Liver (tissue), 3 donors: ENCODE data around the gene SLC2A14.

ENCODE experiments used
- ATF3 ChIP-seq: IDR thresholded peaks from 2 replicates; pipeline ENCODE4 v1.6.1; 2016; ENCODE audit warnings: antibody characterized with exemption
- CTCF ChIP-seq: fragments of 150-350 bp; IDR thresholded peaks from 2 replicates; pipeline ENCODE4 v1.5.1; 2017; ENCODE audit warnings: improper control_type of control experiment, low read depth, low read length; ENCODE audit not compliant: missing input control
- EGR1 ChIP-seq, 2 donors: IDR thresholded peaks; 2 replicates each; pipeline ENCODE4 v1.6.1; 2016 to 2018; ENCODE audit warnings: antibody characterized with exemption in 2 of 2, low read depth in 2 of 2
- FOXA2 ChIP-seq: IDR thresholded peaks from 2 replicates; pipeline ENCODE4 v1.6.1; 2016; ENCODE audit warnings: antibody characterized with exemption
- GABPA ChIP-seq, 2 donors: IDR thresholded peaks in 1 of 2; conservative IDR thresholded peaks in 1 of 2; 2 replicates each; pipeline ENCODE4 v1.6.1; 2016; ENCODE audit warnings: antibody characterized with exemption in 2 of 2, mild to moderate bottlenecking in 1 of 2, moderate library complexity in 1 of 2
- MAX ChIP-seq: IDR thresholded peaks from 2 replicates; pipeline ENCODE4 v1.6.1; 2016; ENCODE audit warnings: antibody characterized with exemption
- NR2F2 ChIP-seq: IDR thresholded peaks from 2 replicates; pipeline ENCODE4 v1.6.1; 2016; ENCODE audit warnings: antibody characterized with exemption
- RAD21 ChIP-seq, 2 donors: IDR thresholded peaks; 2 replicates each; pipeline ENCODE4 v1.6.1; 2016; ENCODE audit warnings: antibody characterized with exemption in 2 of 2, mild to moderate bottlenecking in 2 of 2
- SP1 ChIP-seq: IDR thresholded peaks from 2 replicates; pipeline ENCODE4 v1.6.1; 2018; ENCODE audit warnings: antibody characterized with exemption, mild to moderate bottlenecking
- TAF1 ChIP-seq: conservative IDR thresholded peaks from 2 replicates; pipeline ENCODE4 v1.6.1; 2016; ENCODE audit warnings: antibody characterized with exemption, mild to moderate bottlenecking
- YY1 ChIP-seq: IDR thresholded peaks from 2 replicates; pipeline ENCODE4 v1.6.1; 2016; ENCODE audit warnings: antibody characterized with exemption, mild to moderate bottlenecking
- ZBTB33 ChIP-seq: IDR thresholded peaks from 2 replicates; pipeline ENCODE4 v1.6.1; 2016; ENCODE audit warnings: antibody characterized with exemption
- donor health status: healthy.
- donor health status: healthy.

GRCh38 chr12:7884689-7885088 lies 12.0 kb upstream of the SLC2A14 start:
- TF ChIP-seq ZBTB33 (no peak), CTCF (no peak), TAF1 (no peak), RAD21 (IDR thresholded peaks at IDR 0.05) (no peak), SP1 (no peak), ATF3 (no peak), EGR1 (IDR thresholded peaks at IDR 0.05; ENCODE audit: low read depth in 2 of 2) (no peak), MAX (no peak), NR2F2 (no peak), YY1 (no peak), GABPA (IDR thresholded peaks at IDR 0.05 in 1 of 2, conservative IDR thresholded peaks at IDR 0.05 in 1 of 2) (no peak), FOXA2 (no peak)
